GM12878 (cell line): ENCODE results near the gene ZNF771. TPM values are rescaled to one million over a fixed set of nuclear protein-coding genes. Genes with fewer than 3 reads are reported as not detected.

Experiments
- ASH2L ChIP-seq: fragments of 300-600, 200-600 bp; sonication (generic); IDR thresholded peaks from 2 replicates; pipeline ENCODE4 v1.6.1; 2017; ENCODE audit warnings: low read depth, mild to moderate bottlenecking, borderline replicate concordance
- CBX3 ChIP-seq: fragments of 200-600 bp; sonication (generic); IDR thresholded peaks from 2 replicates; pipeline ENCODE4 v1.6.1; 2016; ENCODE audit warnings: low read depth, borderline replicate concordance
- CBX5 ChIP-seq: sonication (generic); IDR thresholded peaks from 2 replicates; pipeline ENCODE4 v1.6.1; 2016; ENCODE audit warnings: low read depth, moderate library complexity, mild to moderate bottlenecking, inconsistent platforms
- CHD2 ChIP-seq: IDR thresholded peaks from 2 replicates; pipeline ENCODE4 v1.6.1; 2011; ENCODE audit warnings: low read depth, low read length, improper control_type of control experiment, borderline replicate concordance
- KDM1A ChIP-seq: fragments of 200-600 bp; sonication (generic); IDR thresholded peaks from 2 replicates; pipeline ENCODE4 v1.6.1; 2016; ENCODE audit warnings: borderline replicate concordance
- MEF2A ChIP-seq: IDR thresholded peaks from 2 replicates; pipeline ENCODE4 v1.6.1; 2011; ENCODE audit warnings: low read depth, mild to moderate bottlenecking, low read length, moderate library complexity; ENCODE audit not compliant: insufficient read depth
- NFXL1 ChIP-seq: fragments of 450-650 bp; IDR thresholded peaks from 2 replicates; pipeline ENCODE4 v1.6.1; 2017; ENCODE audit warnings: antibody characterized with exemption, mild to moderate bottlenecking, borderline replicate concordance
- SP1 ChIP-seq: IDR thresholded peaks from one replicate; pipeline ENCODE4 v1.6.1; 2011; ENCODE audit warnings: low read depth, low read length
- STAT1 ChIP-seq: fragments of 450-650 bp; conservative IDR thresholded peaks from 2 replicates; pipeline ENCODE4 v1.6.1; 2014; ENCODE audit warnings: antibody characterized with exemption, mild to moderate bottlenecking
- ZNF217 ChIP-seq: fragments of 450-650 bp; IDR thresholded peaks from 2 replicates; pipeline ENCODE4 v1.6.1; 2017; ENCODE audit warnings: antibody characterized with exemption, mild to moderate bottlenecking
- ZNF274 ChIP-seq: IDR thresholded peaks from one replicate; pipeline ENCODE4 v1.8.0; 2011; ENCODE audit not compliant: insufficient read length, insufficient read depth
- polyA plus RNA-seq, 11 experiments: library from polyadenylated mRNA; depleted of rRNA in 4 of 11; unstranded in 6 of 11; stranded (reverse) in 5 of 11; fragments of >200 nt; fragmentation: Nextera tagmentation in 4 of 11; fragmentation: Illumina TruSeq in 1 of 11; extraction: Ambion mirVana in 4 of 11; extraction: Trizol in 1 of 11; gene quantifications; 1 replicate in 1 of 11; 2 replicates in 10 of 11; pipeline versions ENCODE4 v1.2.1 to v1.2.3, GENCODE V29; 2011 to 2016; ENCODE audit warnings: inconsistent platforms in 2 of 11, missing spikeins in 2 of 11, low read depth in 1 of 11
- total RNA-seq, 4 experiments: library from RNA; depleted of rRNA in 3 of 4; stranded (reverse); fragments of >200 nt in 3 of 4; fragmentation: Illumina TruSeq in 1 of 4; extraction: Trizol in 1 of 4; gene quantifications; 2 replicates each; pipeline versions ENCODE4 v1.2.1 to v1.2.3, GENCODE V29; 2013 to 2021
- TF ChIP-seq, protein P1 (sequence below): IDR thresholded peaks from 2 replicates; pipeline ENCODE4 v1.6.1; 2011; ENCODE audit warnings: borderline replicate concordance, low read depth, mild to moderate bottlenecking, moderate library complexity, mixed read lengths, low read length; ENCODE audit not compliant: insufficient read depth; ENCODE audit errors: extremely low read length
- TF ChIP-seq, protein P2 (sequence below): fragments of 450-650 bp; conservative IDR thresholded peaks from 2 replicates; pipeline ENCODE4 v1.6.1; 2017; ENCODE audit warnings: mild to moderate bottlenecking, moderate library complexity
- TF ChIP-seq, protein P3 (sequence below): IDR thresholded peaks from 2 replicates; pipeline ENCODE4 v1.6.1; 2011; ENCODE audit warnings: low read depth, low read length, improper control_type of control experiment, borderline replicate concordance
- TF ChIP-seq, protein P4 (sequence below): fragments of 450-650 bp; IDR thresholded peaks from 2 replicates; pipeline ENCODE4 v1.6.1; 2016; ENCODE audit warnings: mild to moderate bottlenecking, moderate library complexity, borderline replicate concordance
- TF ChIP-seq, protein P5 (sequence below): fragments of 450-650 bp; IDR thresholded peaks from 2 replicates; pipeline ENCODE4 v1.6.1; 2017; ENCODE audit warnings: mild to moderate bottlenecking, moderate library complexity

Gene ZNF771
- total and polyA plus RNA-seq, 10 of the 15 experiments (the other 5 are each of a cell fraction or from before 2014, with no cell fraction given) = 0.98 to 7.6 (median 3.7) TPM

DNA sequence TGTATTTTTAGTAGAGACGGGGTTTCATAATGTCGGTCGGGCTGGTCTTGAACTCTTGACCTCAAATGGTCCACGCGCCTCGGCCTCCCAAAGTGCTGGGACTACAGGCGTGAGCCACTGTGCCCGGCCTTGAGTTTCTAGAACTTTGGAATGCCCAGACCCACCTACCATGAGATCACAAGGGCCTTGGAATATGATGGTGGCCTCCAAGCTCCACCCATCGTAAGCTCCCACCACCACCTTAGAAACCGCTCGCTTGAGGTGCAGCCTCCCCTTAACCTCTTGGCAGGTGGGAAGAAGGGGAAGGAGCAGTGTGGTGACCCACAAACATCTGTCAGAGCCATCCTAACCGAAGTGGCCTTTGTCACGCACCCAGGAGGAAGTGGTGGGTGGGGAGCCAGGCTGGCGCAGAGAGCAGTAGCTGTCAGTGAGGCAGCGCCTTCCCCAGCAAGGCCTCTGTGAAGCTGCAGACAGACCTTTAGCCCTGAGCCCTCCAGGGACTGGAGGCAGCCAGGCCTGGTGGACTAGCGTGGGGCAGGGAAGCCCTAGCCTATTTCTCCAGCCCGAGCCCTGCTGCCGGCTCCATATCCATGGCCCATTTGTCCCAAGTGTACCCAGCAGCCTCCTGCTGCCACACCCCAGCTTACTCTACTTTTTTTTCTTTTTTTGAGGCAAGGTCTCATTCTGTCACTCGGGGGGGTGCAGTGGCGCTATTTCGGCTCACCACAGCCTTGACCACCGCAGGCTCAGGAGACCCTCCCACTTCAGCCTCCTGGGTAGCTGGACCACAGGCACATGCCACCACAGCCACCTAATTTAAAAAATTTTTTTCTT is 51.4 kb downstream of the ZNF771 start (continued):
- TF ChIP-seq, protein P1, sequence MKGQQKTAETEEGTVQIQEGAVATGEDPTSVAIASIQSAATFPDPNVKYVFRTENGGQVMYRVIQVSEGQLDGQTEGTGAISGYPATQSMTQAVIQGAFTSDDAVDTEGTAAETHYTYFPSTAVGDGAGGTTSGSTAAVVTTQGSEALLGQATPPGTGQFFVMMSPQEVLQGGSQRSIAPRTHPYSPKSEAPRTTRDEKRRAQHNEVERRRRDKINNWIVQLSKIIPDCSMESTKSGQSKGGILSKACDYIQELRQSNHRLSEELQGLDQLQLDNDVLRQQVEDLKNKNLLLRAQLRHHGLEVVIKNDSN = no peak
- TF ChIP-seq ZNF217 (peak; percentile 66; the same call in 1 of the 2 replicates), CBX3 (no peak), STAT1 (0 out of 2 replicates have a peak, but pooled peaks have one; percentile 27), SP1 (peak; percentile 93), ASH2L (no peak), CBX5 (peak; percentile 10; the same call in 1 of the 2 replicates), MEF2A (peak; percentile 87), ZNF274 (no peak), CHD2 (peak; percentile 92), KDM1A (no peak), NFXL1 (no peak)
- TF ChIP-seq, protein P2, sequence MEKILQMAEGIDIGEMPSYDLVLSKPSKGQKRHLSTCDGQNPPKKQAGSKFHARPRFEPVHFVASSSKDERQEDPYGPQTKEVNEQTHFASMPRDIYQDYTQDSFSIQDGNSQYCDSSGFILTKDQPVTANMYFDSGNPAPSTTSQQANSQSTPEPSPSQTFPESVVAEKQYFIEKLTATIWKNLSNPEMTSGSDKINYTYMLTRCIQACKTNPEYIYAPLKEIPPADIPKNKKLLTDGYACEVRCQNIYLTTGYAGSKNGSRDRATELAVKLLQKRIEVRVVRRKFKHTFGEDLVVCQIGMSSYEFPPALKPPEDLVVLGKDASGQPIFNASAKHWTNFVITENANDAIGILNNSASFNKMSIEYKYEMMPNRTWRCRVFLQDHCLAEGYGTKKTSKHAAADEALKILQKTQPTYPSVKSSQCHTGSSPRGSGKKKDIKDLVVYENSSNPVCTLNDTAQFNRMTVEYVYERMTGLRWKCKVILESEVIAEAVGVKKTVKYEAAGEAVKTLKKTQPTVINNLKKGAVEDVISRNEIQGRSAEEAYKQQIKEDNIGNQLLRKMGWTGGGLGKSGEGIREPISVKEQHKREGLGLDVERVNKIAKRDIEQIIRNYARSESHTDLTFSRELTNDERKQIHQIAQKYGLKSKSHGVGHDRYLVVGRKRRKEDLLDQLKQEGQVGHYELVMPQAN = no peak; the same call in 1 of the 2 replicates
- TF ChIP-seq, protein P3, sequence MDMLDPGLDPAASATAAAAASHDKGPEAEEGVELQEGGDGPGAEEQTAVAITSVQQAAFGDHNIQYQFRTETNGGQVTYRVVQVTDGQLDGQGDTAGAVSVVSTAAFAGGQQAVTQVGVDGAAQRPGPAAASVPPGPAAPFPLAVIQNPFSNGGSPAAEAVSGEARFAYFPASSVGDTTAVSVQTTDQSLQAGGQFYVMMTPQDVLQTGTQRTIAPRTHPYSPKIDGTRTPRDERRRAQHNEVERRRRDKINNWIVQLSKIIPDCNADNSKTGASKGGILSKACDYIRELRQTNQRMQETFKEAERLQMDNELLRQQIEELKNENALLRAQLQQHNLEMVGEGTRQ = no peak
- TF ChIP-seq, protein P4, sequence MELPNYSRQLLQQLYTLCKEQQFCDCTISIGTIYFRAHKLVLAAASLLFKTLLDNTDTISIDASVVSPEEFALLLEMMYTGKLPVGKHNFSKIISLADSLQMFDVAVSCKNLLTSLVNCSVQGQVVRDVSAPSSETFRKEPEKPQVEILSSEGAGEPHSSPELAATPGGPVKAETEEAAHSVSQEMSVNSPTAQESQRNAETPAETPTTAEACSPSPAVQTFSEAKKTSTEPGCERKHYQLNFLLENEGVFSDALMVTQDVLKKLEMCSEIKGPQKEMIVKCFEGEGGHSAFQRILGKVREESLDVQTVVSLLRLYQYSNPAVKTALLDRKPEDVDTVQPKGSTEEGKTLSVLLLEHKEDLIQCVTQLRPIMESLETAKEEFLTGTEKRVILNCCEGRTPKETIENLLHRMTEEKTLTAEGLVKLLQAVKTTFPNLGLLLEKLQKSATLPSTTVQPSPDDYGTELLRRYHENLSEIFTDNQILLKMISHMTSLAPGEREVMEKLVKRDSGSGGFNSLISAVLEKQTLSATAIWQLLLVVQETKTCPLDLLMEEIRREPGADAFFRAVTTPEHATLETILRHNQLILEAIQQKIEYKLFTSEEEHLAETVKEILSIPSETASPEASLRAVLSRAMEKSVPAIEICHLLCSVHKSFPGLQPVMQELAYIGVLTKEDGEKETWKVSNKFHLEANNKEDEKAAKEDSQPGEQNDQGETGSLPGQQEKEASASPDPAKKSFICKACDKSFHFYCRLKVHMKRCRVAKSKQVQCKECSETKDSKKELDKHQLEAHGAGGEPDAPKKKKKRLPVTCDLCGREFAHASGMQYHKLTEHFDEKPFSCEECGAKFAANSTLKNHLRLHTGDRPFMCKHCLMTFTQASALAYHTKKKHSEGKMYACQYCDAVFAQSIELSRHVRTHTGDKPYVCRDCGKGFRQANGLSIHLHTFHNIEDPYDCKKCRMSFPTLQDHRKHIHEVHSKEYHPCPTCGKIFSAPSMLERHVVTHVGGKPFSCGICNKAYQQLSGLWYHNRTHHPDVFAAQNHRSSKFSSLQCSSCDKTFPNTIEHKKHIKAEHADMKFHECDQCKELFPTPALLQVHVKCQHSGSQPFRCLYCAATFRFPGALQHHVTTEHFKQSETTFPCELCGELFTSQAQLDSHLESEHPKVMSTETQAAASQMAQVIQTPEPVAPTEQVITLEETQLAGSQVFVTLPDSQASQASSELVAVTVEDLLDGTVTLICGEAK = no peak
- TF ChIP-seq, protein P5, sequence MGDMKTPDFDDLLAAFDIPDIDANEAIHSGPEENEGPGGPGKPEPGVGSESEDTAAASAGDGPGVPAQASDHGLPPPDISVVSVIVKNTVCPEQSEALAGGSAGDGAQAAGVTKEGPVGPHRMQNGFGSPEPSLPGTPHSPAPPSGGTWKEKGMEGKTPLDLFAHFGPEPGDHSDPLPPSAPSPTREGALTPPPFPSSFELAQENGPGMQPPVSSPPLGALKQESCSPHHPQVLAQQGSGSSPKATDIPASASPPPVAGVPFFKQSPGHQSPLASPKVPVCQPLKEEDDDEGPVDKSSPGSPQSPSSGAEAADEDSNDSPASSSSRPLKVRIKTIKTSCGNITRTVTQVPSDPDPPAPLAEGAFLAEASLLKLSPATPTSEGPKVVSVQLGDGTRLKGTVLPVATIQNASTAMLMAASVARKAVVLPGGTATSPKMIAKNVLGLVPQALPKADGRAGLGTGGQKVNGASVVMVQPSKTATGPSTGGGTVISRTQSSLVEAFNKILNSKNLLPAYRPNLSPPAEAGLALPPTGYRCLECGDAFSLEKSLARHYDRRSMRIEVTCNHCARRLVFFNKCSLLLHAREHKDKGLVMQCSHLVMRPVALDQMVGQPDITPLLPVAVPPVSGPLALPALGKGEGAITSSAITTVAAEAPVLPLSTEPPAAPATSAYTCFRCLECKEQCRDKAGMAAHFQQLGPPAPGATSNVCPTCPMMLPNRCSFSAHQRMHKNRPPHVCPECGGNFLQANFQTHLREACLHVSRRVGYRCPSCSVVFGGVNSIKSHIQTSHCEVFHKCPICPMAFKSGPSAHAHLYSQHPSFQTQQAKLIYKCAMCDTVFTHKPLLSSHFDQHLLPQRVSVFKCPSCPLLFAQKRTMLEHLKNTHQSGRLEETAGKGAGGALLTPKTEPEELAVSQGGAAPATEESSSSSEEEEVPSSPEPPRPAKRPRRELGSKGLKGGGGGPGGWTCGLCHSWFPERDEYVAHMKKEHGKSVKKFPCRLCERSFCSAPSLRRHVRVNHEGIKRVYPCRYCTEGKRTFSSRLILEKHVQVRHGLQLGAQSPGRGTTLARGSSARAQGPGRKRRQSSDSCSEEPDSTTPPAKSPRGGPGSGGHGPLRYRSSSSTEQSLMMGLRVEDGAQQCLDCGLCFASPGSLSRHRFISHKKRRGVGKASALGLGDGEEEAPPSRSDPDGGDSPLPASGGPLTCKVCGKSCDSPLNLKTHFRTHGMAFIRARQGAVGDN = peak; percentile 97
